HG02763 (cell line): ENCODE results near the gene CYP3A5.
"Not testable (repeated sequence)": the region's sequence is repeated elsewhere in the genome, so short reads cannot be mapped to it uniquely, and the experiment has no call there.

Experiments used
- ATAC-seq: cut with Tn5 transposase; IDR thresholded peaks from one replicate; pipeline ENCODE4 v1.9.1; 2021; ENCODE audit warnings: mild to moderate bottlenecking, moderate library complexity; ENCODE audit not compliant: unreplicated experiment

Gene CYP3A5

DNA sequence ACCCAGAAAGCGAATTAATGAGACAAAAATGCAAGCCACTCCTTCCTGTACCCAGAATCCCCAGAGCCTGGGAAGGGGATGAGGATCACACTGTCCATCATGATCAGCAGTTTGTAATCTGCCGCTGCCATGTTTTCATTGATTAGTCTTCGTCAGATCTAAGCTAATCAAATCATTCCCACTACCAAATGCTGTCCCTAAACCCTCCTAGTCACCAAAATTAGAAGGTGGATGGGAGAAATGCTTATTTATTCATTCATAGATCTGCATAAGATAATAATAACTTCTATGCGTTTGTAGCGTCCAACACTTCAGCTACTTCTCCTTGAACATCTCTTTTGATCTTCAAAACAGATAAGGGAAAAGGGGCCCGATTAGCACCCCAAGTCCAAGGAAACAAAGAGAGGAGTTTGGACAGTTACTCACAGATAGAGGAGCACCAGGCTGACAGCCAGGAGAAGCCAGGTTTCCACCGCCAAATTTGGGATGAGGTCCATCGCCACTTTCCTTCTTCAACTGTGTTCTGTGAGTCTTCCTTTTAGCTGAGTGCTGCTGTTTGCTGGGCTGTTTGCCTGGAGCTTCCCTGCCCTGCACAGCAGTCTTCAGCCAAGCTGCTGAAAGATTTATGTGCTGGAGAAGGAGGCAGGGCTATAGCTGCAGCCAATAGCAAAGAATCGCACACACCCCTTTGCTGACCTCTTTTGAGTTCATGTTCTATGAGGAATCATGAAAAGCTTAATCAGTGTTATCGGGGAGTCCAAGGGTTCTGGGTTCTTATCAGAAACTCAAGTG lies at the start of gene CYP3A5:
CYP3A5 (minus strand) TSS at position 597 of the 792 bp plus-strand sequence; CDS start at position 497, 100 bp downstream.
- no peak for ATAC-seq

DNA sequence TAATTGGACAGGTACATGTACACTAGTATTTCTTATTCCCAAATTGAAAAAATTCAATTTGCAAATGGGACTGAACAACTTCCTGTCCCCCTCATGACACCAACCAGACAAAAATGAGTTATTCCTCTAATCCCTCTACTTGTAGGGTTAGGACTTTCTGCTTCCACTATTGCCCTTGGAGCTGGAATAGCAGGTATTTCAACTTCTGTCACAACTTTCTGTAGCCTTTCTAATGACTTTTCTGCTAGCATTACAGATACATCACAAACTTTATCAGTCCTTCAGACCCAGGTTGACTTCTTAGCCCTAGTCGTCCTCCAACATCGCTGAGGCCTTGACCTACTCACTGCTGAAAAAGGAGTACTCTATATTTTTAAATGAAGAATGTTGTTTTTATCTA lies 48.8 kb upstream of the CYP3A5 start:
- ATAC-seq: no peak

DNA sequence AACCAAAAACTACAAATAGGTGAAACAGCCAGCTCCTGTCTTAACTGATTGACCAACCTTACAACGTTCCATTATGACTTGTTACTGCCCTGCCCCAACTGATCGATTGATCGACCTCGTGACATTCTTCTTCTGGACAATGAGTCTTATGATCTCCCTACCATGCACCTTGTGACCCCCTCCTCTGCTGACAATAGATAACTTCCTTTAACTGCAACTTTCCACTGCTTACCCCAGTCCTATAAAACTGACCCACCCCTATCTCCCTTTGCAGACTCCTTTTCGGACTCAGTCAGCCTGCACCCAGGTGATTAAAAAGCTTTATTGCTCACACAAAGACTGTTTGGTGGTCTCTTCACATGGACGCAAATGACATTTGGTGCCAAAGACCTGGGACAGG lies 43.4 kb upstream of the CYP3A5 start:
- ATAC-seq: not testable (repeated sequence)

DNA sequence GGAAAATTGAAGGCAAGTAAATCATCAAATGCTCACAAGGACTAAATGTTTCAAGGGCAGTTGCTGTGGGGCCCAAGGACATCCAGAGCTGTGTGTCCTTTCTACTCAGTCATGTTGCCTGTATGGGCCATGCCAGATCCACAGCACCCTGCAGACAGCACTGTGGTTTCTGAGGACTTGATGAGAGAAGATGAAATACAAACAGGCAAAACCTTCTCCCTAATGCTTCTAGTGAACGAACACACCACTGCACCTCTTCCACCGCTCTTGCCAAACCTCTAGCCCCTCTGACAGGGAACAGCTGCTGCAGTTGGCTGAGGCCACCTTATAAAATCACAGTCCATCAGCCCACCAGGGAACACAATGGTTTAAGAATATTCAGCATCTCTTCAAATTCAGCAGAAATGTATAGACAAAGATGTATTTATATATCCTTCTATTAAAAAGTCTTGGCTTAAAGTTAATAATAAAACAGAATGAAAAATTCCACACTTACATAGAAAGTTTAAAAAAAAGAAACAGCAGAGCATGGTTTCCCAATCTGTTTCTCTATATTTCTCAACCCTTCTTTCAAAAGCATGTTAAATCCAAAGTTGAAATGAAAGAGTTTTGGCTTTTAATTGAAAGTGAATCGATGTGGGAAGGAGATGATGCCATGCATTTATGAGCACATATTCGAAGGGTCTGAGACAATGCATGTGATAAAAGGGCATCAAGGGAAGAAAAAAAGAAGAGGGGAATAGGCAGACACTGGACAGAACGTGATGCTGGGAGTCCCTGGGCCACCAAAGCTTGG lies 41.2 kb upstream of the CYP3A5 start:
- no peak for ATAC-seq

DNA sequence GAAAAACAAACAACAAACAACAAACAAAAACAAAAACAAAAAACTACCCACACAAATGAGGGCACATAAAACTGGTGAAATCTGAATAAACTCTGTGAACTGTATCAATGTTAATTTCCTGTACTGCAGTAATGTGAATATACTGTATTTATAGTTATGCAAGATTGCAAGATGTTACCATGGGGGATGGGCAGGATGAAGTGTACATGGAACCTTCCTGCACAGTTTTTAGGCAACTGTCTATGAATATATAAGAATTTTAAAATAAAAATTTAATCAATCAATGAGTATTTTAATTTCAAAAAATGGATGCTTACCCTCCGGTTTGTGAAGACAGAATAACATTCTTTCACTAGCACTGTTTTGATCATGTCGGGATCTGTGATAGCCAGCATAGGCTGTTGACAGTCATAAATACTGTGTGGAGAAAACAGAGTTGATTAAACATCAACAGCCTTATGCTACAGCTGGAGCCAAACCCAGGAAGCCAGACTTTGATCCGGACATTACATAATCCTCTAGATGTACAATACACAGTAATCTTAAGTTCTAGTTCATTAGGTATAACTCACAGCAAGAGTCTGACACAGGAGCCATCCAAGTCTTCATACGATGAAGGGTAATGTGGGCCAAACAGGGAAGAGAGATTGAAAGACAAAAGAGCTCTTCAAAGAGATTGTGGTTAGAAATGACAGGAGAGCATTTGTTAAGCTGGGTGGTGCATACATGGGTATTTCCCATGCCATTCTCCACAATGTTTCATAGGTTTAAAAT lies 40.4 kb upstream of the CYP3A5 start:
- ATAC-seq: no peak

DNA sequence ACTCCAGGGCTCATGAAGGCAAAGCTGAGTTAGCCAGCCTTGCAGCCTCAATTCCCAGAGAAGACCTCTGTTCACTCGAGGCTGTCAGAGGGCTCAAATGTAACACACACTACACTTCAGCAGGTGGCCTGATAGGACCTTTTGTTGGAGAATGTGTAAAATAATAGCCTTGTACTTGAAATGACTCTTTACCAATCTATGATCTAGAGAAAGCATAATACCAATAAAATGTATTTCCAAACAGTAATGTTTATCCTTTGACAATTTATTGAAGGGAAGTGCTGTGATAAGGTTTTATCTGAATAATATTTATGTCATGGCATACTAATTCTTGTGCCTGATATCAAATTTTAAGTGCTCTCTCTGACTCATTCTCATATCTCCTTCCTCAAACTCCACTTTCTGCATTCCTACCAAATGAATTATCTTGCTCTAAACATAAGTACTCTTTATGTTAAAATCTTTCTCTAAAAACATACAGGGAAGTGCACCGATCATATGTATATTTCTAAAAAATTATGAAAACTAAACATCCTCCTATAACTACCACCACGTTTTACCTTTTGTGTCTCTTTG lies 34.3 kb upstream of the CYP3A5 start:
- no peak for ATAC-seq

DNA sequence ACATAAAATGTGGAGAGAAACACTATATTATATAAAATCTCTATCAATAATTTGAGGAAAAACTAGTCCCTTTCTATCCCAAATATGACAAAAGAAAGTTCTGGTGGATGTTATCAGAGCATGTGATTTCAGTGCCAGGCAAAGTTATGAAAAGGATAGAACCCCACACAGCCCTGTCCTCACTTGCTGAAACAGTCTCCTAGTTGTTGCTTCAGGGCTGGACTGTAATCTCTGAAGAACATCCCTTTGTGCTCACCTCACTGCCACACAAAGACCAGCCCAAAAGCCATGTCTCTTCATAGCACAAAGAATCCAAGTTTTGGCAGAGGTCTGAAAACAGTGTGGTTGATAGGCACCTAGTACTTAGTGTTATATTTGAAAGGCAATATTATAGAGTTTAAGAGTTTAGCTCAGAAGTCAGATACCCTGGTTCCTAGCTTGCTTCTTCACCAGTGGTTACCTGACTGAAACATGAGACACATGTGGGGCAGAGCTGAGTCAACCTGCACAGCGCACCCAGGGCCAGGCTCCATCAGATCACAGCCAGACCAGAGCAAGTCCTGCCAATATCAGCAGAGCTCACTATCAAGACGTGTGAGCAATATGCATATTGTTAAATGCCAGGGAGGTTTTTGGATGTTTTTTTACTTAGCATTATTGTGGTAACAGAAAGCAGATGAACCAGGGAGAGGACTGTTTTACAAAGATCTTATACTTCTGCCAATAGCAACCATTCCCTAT lies 30.2 kb upstream of the CYP3A5 start:
- ATAC-seq: no peak

DNA sequence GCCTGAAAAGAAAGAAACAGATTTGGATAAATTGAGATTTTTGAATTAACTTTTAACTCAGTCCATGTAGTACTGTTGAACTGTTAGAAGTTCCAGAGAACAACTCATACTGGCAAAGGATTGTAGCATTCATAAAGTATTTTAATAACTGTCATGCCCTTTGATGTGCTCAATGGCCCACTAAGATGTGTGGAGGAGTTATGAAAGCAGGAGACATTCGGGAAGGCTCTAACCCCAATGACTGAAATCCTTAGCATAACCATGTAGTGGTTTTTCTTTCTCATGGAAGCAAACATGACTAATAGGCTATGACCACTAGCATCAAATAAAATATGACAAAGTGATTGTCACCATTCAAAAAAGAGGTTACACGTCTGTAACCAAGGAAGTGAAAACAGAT lies 29.5 kb upstream of the CYP3A5 start:
- no peak for ATAC-seq

DNA sequence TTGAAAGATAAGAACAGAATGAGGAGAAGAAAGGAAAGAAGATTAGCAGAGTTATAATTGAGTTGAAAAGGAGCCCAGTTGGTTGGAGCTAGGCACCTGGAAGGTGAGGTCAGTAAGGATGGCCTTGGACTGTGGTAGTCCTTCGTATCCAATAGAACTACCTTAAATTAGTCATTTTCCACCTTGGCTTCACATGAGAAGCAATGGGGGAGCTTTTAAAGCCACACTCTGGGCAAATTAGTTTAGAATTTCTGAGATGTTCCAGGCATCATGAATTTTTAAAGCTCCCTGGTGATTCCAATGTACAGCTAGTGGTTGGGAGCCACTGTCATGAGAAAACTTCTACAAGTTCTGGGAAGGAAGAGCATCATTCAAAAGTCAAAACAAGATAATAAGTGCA lies 27.3 kb upstream of the CYP3A5 start:
- ATAC-seq: no peak

DNA sequence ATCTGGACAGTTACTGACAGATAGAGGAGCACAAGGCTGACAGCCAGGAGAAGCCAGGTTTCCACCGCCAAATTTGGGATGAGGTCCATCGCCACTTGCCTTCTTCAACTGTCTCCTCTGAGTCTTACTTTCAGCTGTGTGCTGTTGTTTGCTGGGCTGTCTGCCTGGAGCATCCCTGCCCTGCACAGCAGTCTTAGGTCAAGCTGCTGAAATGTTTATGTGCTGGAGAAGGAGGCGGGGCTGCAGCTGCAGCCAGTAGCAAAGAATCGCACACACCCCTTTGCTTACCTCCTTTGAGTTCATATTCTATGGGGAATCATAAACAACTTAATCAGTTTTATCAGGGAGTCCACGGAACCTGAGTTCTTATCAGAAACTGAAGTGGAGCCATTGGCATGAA lies 20.1 kb upstream of the CYP3A5 start:
- ATAC-seq: no peak

DNA sequence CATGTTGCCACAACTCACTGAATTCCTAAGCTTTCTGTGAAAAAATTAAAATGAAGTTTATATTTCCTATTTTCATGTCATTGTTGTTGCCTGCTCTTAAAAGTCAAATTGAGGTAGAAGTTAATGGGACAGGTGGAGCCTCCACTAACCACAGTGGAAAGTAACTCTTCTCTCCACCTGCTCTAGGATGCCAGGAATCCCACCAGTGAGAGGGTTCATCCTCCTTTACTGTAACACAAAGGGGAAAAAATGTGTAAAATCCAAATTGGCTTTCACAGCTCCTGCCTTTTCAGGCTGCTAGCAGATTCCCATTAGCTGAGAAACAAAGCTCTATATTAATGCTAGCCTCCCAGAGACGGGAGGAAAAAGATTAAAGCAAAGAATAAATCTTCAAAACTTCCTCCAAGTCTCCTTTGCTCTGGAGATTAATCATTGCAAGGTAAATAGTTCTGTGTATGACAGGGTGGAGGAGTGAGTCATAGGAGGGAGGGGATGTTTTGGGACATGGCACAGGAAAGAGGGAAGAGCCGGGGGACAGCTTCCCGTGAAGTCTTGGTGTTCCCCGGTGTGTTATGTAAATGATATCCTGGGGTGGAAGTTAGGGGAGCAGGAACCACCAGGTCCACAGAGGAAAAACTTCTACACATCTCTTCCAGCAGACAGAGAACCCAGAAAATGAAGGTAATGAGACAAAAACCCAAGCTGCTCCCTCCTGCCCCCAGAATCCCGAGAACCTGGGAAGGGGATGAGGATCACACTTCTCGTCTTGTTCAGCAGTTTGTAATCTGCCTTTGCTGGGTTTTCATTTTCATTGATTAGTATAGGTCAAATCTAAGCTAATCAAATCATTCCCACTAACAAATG lies 19.3 kb upstream of the CYP3A5 start:
- not testable (repeated sequence) for ATAC-seq

DNA sequence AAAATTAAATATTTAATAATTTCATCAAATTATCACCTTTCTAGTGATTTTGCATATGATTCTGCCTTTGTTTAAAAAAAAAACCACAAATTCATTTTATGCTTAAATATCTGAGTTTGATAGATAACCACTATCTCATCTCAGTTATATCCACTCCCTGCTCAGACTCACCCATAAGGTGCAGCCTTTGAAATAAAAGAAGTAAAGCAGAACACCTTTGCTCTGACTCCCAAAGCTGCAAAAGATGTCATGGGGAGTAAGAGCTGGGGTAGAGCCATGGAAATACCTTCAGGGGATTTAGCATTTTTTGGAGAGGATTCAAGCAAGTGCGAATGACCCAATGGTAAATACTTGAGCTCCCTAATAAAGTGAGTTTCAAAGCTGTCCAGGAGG lies 15.1 kb upstream of the CYP3A5 start:
- no peak for ATAC-seq

DNA sequence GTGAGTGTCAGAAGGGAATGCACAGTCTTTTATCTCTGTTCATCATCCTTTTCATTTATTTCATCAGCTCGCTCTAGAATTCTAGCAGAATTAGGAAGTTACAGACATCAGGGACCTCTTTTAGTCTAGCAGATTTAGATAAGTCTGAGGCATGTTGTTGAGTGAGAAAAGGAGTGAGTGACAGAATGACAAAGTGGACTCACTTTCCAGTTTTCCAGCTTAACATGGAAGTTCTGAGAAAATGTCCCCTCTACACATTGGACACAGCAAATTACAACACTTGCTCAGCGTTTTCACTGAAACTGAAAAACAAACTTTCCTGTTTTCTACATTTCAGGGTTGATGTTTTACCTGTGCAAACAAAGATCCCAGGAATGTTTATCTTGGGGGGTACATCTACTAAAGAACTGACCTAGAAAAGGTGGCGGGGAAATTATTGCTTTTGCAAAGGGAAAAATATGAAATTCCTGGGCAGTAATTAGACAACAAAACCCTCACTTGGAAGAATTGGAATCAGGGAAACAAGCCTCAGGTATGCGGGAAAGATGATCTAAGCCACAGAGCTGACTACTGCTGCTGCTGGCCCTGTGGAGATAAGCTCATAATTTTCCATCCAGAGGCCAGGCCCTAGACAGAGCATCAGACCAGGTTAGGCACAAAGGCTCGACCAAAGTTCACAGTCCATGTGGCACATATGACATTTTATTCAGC lies 14.6 kb upstream of the CYP3A5 start:
- no peak for ATAC-seq

DNA sequence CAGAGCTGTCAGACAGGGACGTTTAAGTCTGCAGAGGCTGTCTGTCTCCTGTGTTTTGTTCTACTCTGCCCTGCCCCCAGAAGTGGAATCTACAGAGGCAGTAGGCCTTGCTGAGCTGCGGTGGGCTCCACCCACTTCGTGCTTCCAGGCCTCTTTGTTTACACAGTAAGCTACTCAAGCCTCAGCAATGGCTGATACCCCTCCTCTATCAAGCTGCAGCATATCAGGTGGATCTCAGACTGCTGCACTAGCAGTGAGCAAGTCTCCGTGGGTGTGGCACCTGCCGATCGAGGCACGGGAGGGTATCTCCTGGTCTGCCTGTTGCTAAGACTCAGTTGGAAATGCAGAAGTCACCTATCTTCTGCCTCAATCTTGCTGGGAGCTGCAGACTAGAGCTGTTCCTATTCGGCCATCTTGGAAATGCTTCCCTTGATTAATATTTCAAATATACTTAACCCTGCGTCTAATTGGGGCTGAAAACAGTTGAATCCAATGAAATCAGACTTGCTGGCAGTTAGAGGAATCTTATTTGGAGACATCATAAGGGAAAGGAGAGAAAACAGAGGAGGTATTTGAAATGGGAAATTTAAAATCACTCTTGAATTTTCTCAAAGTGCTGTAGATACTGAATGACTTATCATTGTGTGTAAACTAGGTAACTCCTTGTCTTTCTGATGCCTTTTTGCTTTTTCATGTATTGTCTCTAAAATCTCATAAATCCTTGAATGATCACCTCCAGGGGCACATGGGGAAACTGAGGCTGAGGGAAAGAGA lies 13.8 kb upstream of the CYP3A5 start:
- ATAC-seq: no peak

DNA sequence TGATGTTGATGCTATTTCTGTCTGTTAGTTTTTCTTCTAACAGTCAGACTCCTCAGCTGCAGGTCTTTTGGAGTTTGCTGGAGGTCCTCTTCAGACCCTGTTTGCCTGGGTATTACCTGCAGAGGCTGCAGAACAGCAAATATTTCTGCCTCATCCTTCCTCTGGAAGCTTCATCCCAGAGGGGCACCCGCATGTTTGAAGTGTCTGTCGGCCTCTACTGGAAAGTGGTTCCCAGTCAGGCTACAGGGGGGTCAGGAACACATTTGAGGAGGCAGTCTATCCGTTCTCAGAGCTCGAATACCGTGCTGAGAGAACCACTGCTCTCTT lies 13.3 kb upstream of the CYP3A5 start:
- ATAC-seq: no peak

DNA sequence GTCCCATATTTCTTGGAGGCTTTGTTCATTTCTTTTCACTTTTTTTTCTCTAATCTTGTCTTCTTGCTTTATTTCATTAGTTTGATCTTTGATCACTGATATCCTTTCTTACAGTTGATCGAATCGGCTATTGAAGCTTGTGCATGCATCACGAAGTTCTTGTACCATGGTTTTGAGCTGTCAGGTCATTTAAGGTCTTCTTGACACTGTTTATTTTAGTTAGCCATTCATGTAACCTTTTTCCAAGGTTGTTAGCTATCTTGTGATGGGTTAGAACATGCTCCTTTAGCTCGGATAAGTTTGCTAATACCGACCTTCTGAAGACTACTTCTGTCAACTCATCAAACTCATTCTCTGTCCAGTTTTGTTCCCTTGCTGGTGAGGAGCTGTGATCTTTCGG lies 12.8 kb upstream of the CYP3A5 start:
- ATAC-seq: not testable (repeated sequence)

DNA sequence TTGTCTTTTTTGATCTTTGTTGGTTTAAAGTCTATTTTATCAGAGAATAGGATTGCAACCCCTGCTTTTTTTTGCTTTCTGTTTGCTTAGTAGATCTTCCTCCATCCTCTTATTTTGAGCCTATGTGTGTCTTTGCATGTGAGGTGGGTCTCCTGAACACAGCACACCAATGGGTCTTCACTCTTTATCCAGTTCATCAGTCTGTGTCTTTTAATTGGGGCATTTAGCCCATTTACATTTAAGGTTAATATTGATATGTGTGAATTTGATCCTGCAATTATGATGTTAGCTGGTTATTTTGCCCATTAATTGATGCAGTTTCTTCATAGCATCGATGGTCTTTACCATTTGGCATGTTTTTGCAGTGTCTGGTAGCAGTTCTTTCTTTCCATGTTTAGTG lies 11.9 kb upstream of the CYP3A5 start:
- not testable (repeated sequence) for ATAC-seq

DNA sequence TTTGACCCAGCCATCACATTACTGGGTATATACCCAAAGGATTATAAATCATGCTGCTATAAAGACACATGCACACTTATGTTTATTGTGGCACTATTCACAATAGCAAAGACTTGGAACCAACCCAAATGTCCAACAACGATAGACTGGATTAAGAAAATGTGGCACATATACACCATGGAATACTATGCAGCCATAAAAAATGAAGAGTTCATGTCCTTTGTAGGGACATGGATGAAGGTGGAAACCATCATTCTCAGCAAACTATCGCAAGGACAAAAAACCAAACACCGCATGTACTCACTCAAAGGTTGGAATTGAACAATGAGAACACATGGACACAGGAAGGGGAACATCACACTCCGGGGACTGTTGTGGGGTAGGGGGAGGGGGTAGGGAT lies 11.1 kb upstream of the CYP3A5 start:
- ATAC-seq: not testable (repeated sequence)
